Measurements from ENCODE around the gene KRTAP10-6.

GRCh38 chr21:44609193-44609592, 16.9 kb upstream of the KRTAP10-6 start:
- no peak for TF ChIP-seq CTCF (IDR thresholded peaks at IDR 0.05)
- TF ChIP-seq POLR2A (IDR thresholded peaks at IDR 0.05) = no peak
